Measurements from ENCODE around the gene ABCB8. TPM values are rescaled to one million over a fixed set of nuclear protein-coding genes. Genes with fewer than 3 reads are reported as not detected.

ABCB8 gene
- total and polyA plus RNA-seq, 9 of the 15 experiments (the other 6 are each of a cell fraction or from before 2014, with no cell fraction given): 7.6 to 106 (median 36.3) TPM

DNA sequence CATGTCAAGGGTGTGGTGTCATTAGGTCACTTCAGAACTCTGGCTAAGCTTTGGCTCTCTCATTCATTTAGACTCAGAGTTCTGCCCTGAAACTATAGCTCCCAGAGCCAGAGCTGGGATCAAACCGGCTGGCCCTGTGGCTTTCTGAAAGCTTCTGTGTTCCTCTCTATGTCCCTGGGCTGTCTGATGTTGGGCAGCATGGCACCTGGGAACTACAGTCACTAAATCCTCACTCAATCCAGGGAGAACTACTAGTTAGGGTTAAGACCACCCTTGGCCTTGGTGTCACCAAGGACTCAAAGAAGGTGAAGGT is 17.2 kb upstream of the ABCB8 start (continued):
- TF ChIP-seq, protein P1, sequence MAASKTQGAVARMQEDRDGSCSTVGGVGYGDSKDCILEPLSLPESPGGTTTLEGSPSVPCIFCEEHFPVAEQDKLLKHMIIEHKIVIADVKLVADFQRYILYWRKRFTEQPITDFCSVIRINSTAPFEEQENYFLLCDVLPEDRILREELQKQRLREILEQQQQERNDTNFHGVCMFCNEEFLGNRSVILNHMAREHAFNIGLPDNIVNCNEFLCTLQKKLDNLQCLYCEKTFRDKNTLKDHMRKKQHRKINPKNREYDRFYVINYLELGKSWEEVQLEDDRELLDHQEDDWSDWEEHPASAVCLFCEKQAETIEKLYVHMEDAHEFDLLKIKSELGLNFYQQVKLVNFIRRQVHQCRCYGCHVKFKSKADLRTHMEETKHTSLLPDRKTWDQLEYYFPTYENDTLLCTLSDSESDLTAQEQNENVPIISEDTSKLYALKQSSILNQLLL (CRISPR knock-in tag; IDR thresholded peaks at IDR 0.05; ENCODE audit: borderline replicate concordance): no peak
- TF ChIP-seq CGGBP1 (CRISPR knock-in tag; IDR thresholded peaks at IDR 0.05) (no peak), ZNF584 (CRISPR knock-in tag; IDR thresholded peaks at IDR 0.05; ENCODE audit: low read depth) (0 out of 2 replicates have a peak, but pooled peaks have one; percentile 66), POLR3G (IDR thresholded peaks at IDR 0.05; ENCODE audit: extremely low read depth, insufficient read length, insufficient replicate concordance) (no peak), CC2D1A (IDR thresholded peaks at IDR 0.05) (no peak), ZNF699 (CRISPR knock-in tag; IDR thresholded peaks at IDR 0.05; ENCODE audit: insufficient replicate concordance) (no peak), SRSF9 (IDR thresholded peaks at IDR 0.05; ENCODE audit: borderline replicate concordance, low read depth, low read length) (no peak), MAFK (IDR thresholded peaks at IDR 0.05; ENCODE audit: low read length) (no peak), ZNF143 (CRISPR knock-in tag; IDR thresholded peaks at IDR 0.05) (no peak), BDP1 (IDR thresholded peaks at IDR 0.05; ENCODE audit: insufficient read depth, insufficient read length) (no peak), NCOA1 (IDR thresholded peaks at IDR 0.05; ENCODE audit: low read depth) (no peak), ZNF121 (CRISPR knock-in tag; conservative IDR thresholded peaks at IDR 0.05) (no peak), ZNF589 (CRISPR knock-in tag; IDR thresholded peaks at IDR 0.05; ENCODE audit: low read depth) (0 out of 2 replicates have a peak, but pooled peaks have one; percentile 25), NCOA2 (IDR thresholded peaks at IDR 0.05; ENCODE audit: partially characterized antibody in 2 of 2) (no peak), JUND (IDR thresholded peaks at IDR 0.05; ENCODE audit: borderline replicate concordance, low read depth, low read length) (no peak), JUND (tag; IDR thresholded peaks at IDR 0.05; ENCODE audit: borderline replicate concordance, low read depth, low read length) (no peak), GATA2 (CRISPR knock-in tag; IDR thresholded peaks at IDR 0.05) (no peak), CAMTA2 (CRISPR knock-in tag; conservative IDR thresholded peaks at IDR 0.05) (0 out of 2 replicates have a peak, but pooled peaks have one; percentile 85), NFE2 (IDR thresholded peaks at IDR 0.05; ENCODE audit: low read depth) (no peak), SMC3 (conservative IDR thresholded peaks at IDR 0.05; ENCODE audit: insufficient read depth, low read depth, low read length) (no peak), THRAP3 (IDR thresholded peaks at IDR 0.05; ENCODE audit: borderline replicate concordance) (no peak), DIDO1 (tag; IDR thresholded peaks at IDR 0.05; ENCODE audit: low read depth) (no peak), ZNF778 (CRISPR knock-in tag; IDR thresholded peaks at IDR 0.05) (no peak), RUNX1 (IDR thresholded peaks at IDR 0.05; ENCODE audit: low read depth) (no peak), ZNF384 (IDR thresholded peaks at IDR 0.05; ENCODE audit: low read depth, low read length) (no peak), XRCC3 (IDR thresholded peaks at IDR 0.05) (no peak)
- TF ChIP-seq, protein P2, sequence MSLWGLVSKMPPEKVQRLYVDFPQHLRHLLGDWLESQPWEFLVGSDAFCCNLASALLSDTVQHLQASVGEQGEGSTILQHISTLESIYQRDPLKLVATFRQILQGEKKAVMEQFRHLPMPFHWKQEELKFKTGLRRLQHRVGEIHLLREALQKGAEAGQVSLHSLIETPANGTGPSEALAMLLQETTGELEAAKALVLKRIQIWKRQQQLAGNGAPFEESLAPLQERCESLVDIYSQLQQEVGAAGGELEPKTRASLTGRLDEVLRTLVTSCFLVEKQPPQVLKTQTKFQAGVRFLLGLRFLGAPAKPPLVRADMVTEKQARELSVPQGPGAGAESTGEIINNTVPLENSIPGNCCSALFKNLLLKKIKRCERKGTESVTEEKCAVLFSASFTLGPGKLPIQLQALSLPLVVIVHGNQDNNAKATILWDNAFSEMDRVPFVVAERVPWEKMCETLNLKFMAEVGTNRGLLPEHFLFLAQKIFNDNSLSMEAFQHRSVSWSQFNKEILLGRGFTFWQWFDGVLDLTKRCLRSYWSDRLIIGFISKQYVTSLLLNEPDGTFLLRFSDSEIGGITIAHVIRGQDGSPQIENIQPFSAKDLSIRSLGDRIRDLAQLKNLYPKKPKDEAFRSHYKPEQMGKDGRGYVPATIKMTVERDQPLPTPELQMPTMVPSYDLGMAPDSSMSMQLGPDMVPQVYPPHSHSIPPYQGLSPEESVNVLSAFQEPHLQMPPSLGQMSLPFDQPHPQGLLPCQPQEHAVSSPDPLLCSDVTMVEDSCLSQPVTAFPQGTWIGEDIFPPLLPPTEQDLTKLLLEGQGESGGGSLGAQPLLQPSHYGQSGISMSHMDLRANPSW (CRISPR knock-in tag; IDR thresholded peaks at IDR 0.05): peak; percentile 12; the same call in 1 of the 2 replicates
- TF ChIP-seq, protein P3, sequence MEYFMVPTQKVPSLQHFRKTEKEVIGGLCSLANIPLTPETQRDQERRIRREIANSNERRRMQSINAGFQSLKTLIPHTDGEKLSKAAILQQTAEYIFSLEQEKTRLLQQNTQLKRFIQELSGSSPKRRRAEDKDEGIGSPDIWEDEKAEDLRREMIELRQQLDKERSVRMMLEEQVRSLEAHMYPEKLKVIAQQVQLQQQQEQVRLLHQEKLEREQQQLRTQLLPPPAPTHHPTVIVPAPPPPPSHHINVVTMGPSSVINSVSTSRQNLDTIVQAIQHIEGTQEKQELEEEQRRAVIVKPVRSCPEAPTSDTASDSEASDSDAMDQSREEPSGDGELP (CRISPR knock-in tag; IDR thresholded peaks at IDR 0.05; ENCODE audit: borderline replicate concordance): no peak

All from K562 (cell line).